ENCODE data around the gene ANXA2R.
"Not testable (repeated sequence)": the region's sequence is repeated elsewhere in the genome, so short reads cannot be mapped to it uniquely, and the experiment has no call there.

ANXA2R gene

DNA sequence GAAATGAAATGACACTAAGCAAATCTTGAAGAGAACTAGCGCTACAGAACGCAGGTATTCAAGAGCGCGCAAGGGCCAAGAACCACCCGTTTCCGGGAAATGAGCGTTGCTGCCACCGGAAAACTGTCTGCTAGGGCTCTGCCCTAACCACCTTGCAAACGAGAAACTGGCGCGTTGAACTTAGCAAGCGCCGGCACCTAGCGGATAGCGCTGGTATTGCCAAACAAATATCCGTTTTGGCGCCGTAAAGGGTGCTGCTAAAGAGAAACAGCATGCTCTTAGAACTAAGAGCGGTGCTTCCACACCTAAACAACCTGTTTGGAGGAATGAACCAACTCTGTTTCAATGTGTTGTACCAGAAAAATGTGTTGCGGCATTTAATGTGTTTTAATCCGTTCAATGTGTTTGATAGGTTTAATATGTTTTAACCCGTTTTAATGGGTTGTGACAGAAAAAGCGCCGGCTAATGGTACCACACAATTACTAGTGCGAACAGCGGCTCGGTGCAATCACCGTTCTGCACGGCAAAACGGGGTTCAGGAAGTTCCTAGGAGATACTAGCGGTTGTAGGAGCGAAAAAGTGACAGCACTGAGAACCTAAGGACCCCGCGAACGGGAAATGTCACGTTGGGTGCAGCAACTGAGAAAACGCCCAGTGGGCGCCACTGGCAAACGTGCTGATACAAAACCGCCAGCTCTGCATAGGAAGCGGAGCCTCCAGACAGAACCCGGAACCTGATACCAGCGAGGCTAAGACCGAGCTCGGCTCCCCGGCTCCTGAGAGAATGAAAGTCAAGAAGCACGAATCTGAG, at the start of gene ANXA2R:
TSS of gene ANXA2R (minus strand) at position 33 of the 812 bp plus-strand sequence. CDS start 273 bp downstream, outside the sequence.
- DNase-seq (ENCODE audit: low read depth, low spot score), result peak; percentile 83

DNA sequence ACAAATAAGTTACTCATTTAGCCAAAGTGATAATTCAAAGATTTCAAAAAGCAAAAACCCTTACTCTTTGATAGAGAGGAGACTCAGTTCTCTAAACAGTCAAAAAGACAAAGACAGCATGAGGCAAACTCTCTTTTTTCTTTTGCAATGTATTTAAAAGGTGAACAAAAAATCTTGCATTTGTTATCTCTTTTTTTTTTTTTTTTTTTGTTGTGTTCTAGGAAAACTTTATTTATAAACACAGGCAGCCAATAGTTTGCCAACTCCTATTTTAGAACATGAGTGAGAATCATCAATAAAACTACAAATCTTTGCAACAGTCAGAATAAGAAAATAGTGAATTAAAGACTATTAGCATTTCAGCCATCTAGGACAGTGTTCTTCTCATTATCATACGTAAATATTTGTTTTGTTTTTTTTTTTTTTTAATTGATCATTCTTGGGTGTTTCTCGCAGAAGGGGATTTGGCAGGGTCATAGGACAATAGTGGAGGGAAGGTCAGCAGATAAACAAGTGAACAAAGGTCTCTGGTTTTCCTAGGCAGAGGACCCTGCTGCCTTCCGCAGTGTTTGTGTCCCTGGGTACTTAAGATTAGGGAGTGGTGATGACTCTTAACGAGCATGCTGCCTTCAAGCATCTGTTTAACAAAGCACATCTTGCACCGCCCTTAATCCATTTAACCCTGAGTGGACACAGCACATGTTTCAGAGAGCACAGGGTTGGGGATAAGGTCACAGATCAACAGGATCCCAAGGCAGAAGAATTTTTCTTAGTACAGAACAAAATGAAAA, 46.2 kb upstream of the ANXA2R start:
- DNase-seq (ENCODE audit: low read depth, low spot score), result not testable (repeated sequence)

DNA sequence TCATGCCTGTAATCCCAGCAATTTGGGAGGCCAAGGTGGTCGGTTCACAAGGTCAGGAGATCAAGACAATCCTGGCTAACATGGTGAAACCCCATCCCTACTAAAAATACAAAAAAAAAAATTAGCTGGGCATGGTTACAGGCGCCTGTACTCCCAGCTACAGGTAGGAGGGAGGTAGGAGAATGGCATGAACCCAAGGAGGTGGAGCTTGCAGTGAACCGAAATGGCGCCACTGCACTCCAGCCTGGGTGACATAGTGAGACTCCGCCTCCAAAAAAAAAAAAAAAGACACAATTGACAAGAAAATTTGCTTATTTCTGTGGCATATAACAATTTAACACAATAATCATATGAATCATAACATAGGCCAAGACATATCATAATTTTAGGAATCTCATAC, 45.3 kb upstream of the ANXA2R start:
- DNase-seq (ENCODE audit: low read depth, low spot score), result no peak

- not testable (repeated sequence) for DNase-seq (ENCODE audit: low read depth, low spot score)
These were observed 44.3 kb upstream of the ANXA2R start for GRCh38 chr5:43084468-43084867.

DNA sequence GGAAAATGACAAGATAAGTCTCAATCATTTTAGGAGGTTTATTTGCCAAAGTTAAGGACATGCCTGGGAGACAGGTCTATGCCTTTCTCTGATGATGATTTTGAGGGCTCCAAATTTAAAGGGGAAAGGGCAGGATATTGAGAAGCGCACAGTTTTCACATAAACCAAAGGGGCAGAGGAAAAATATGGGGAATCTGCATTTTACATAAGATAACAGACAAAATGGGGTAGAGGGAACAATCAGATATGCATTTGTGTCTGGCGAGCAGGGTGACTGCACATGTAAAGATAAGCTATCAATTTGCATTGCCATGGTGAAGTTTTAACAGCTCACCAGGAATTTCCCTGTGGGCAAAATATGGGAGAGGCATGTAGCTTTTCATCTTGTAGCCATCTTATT, 41.2 kb upstream of the ANXA2R start:
- DNase-seq (ENCODE audit: low read depth, low spot score), result not testable (repeated sequence)

- no peak for DNase-seq (ENCODE audit: low read depth, low spot score)
These were observed 38.8 kb upstream of the ANXA2R start for GRCh38 chr5:43078956-43079355.

DNA sequence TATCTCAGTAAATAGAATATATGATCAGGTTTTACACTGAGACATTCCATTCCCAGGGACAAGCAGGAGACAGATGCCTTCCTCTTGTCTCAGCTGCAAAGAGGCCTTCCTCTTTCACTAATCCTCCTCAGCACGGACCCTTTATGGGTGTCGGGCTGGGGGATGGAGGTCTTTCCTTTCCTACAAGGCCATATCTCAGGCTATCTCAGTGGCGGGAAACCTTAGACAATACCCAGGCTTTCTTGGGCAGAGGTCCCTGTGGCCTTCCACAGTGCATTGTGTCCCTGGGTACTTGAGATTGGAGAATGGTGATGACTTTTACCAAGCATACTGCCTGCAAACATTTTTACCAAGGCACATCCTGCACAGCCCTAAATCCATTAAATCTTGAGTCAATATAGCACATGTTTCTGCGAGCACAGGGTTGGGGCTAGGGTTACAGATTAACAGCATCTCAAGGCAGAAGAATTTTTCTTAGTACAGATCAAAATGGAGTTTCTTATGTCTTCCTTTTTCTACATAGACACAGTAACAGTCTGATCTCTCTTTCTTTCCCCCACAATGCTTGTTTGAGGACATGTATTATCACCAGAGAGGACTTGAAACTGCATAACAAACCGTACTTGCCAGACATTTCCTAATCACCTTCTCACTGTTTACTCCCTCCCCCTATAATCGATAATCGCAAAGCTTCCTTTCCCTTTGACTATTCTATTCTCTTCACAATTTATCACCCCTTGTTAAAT, 37.5 kb upstream of the ANXA2R start:
- not testable (repeated sequence) for DNase-seq (ENCODE audit: low read depth, low spot score)

GRCh38 chr5:43075319-43076293, 35.5 kb upstream of the ANXA2R start:
- DNase-seq (ENCODE audit: low read depth, low spot score), result no peak

DNA sequence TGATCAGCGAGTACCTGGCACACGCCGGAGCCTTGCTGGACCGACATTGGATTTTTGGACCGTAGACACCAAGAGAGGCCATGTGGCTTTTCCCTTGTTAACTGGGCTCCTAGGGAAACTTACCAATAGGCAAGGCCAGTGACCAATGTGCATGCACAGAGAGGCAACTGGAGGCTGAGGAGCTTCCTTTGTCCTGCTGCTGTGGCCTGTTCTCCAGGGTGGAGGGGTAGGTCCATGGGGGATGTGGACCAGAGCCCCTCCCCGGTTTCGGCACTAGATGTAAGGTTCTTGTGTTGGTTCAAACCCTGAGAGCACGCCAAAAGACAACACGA, 34.8 kb upstream of the ANXA2R start:
- no peak for DNase-seq (ENCODE audit: low read depth, low spot score)

GRCh38 chr5:43073597-43074546, 33.8 kb upstream of the ANXA2R start:
- no peak for DNase-seq (ENCODE audit: low read depth, low spot score)

DNA sequence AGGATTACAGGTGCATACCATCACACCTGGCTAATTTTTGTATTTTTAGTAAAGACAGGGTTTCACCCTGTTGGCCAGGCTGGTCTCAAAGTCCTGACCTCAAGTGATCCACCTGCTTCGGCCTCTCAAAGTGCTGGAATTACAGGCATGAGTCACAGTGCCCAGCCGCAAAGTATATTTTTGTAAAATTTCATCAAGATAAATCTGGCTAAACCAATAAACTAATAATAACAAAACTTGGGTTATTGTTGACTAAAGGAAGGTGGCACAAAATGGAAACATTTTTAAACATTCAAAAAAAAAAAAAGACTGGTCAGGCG, 29.2 kb upstream of the ANXA2R start:
- DNase-seq (ENCODE audit: low read depth, low spot score), result not testable (repeated sequence)

DNA sequence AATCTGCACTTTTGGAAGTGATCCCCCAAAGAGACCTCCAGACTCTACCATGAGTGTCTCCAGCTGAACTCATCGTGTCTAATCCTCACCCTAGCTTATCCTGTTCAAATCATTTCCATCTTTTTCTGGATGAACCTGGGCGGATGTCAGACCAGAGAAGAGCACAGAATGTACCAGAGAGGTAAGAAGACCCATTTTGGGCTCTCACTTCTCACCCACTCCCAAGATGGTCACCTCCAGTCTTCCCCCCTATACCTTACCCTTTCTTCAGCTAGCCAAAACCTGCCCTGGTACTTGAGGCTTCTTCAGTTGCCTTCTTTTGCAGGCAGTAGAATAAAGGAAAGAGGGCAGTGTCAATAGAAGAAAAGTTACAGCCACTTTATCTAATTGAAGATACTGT, 27.9 kb upstream of the ANXA2R start:
- no peak for DNase-seq (ENCODE audit: low read depth, low spot score)

DNA sequence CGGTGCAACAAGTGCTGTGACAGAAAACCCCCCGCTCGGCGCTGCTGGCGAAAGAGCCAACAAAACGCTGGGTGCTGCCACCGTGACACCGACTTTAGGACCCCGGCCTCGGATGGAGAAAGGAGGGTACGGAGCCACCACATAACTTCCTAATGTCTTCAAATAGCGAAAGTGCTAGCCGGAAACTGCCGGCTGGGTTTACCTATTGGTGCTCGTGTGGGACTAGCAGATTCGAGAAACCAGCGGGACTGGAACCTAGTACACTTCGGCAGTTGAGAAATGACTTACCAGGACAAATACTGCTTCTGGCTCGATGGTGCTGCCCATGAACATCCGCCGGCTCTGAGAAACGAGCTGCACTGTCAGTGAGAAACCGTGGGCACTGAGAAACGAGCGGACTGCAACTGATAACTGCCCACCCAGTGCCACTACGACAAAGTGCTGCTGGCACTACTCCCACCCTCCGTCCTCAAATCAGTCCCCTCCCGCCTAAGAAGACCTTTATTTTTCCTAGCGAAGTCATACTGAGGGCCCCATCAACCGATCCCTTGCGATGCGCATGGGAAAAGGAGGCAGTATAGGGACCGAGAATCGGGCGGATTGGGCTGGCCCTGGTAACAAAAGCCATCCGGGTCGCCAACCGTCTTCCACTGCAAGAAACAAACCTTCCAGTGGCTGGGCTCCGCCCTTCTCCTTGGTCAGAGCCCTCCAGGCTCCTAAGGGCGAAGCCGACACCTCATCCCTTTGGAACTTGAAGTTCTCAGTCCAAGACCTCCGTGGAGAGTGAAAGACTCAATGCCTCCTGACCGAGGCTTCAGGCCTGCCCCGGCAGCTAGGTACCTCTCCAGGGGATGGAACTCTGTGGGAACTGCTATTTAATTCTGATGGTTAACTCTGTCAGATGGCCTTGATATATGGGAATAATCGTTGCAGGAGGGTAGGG, 27.0 kb upstream of the ANXA2R start:
- DNase-seq (ENCODE audit: low read depth, low spot score), result peak; percentile 72

- peak; percentile 12 for DNase-seq (ENCODE audit: low read depth, low spot score)
These were observed 26.1 kb upstream of the ANXA2R start for GRCh38 chr5:43065948-43066798.

- DNase-seq (ENCODE audit: low read depth, low spot score), result no peak
These were observed 25.3 kb upstream of the ANXA2R start for GRCh38 chr5:43065387-43065947.

GRCh38 chr5:43063721-43064171, 23.6 kb upstream of the ANXA2R start:
- no peak for DNase-seq (ENCODE audit: low read depth, low spot score)

DNA sequence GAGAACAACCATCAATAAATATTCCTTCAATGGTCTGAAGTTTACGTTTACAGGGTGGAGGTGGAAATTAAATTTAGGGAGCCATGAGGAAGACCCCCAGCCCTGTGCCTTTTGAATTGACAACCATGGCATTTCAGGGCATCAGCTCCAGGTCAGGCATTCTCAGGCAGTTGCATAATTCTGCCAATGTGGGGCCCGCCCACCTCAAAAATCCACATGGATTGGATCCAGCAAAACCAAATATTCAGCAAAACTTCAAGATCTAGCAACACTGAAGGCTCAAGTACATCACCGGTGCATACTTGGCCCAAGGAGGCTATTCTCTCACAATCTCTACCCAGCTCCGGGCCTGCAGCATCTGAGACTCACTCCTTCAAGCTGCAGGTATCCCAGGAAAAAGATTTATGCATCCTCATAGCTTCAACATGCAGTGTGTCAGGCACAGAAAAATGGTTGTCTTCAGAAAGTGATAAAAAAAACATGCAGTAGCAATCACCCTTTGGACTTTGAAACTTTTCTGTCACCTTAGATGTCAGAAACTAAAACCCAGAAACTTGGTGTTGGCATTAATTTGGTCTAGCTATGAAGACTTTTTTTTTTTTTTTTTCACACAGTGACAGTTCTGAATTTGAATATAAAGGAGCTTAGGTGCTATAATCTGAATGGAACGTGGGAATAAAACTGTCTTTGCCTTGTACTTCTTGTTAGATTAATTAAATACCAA, 21.4 kb upstream of the ANXA2R start:
- DNase-seq (ENCODE audit: low read depth, low spot score), result no peak

Data from activated naive CD8-positive, alpha-beta T cell treated with anti-CD3 and anti-CD28 coated beads, Interleukin-2, amount 50 U/mL, for 16 hours (primary cell).